ENCODE results near the gene TCEANC2. TPM values are rescaled to one million over a fixed set of nuclear protein-coding genes. Genes with fewer than 3 reads are reported as not detected.
"Not testable (repeated sequence)": the region's sequence is repeated elsewhere in the genome, so short reads cannot be mapped to it uniquely, and the experiment has no call there.

The TCEANC2 gene
- total RNA-seq, 4 donors from 2014 or later = 1.5 to 7.3 (median 3.2) TPM

DNA sequence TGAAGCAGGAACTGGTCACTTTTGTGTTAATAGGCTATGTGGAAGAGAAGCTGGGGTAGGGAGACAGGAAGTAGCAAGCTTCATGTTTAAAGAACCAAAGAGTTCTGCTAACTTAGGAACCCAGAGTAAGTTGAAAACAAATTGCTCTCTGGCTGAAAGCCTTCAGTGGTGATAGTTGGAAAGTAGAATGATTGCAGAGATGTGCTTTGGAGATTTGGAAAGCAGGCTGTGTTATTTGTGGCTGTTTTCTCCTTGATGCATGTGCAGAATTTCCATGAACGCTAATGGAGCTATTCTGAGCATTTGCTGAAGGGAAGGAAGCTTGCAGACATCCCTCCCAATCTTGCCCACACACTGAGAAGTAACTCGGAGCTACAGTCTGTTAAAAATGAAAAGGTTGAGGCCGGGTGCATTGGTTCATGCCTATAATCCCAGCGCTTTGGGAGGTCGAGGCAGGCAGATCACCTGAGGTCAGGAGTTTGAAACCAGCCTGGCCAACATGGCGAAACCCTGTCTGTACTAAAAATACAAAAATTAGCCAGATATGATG is 45.7 kb downstream of the TCEANC2 start:
- Histone ChIP-seq H3K27me3 (no peaks in the 10 kb centered on the region), H3K36me3 (no peaks in the 10 kb centered on the region), H3K9me3 (no peaks in the 10 kb centered on the region), H3K27ac (no peak overlapping the region), H3K4me1 (no peaks in the 10 kb centered on the region), H3K4me3 (no peak overlapping the region)
- TF ChIP-seq, protein P1, sequence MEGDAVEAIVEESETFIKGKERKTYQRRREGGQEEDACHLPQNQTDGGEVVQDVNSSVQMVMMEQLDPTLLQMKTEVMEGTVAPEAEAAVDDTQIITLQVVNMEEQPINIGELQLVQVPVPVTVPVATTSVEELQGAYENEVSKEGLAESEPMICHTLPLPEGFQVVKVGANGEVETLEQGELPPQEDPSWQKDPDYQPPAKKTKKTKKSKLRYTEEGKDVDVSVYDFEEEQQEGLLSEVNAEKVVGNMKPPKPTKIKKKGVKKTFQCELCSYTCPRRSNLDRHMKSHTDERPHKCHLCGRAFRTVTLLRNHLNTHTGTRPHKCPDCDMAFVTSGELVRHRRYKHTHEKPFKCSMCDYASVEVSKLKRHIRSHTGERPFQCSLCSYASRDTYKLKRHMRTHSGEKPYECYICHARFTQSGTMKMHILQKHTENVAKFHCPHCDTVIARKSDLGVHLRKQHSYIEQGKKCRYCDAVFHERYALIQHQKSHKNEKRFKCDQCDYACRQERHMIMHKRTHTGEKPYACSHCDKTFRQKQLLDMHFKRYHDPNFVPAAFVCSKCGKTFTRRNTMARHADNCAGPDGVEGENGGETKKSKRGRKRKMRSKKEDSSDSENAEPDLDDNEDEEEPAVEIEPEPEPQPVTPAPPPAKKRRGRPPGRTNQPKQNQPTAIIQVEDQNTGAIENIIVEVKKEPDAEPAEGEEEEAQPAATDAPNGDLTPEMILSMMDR (IDR thresholded peaks at IDR 0.05) = no peak
- no peak for TF ChIP-seq POLR2A (IDR thresholded peaks at IDR 0.05)
- no peak for DNase-seq
- intact Hi-C loops (cut with DNase I; ENCODE audit: low total_unique reads) = no loop called here

- Histone ChIP-seq H3K9me3 (no peaks in the 10 kb centered on the region), H3K27ac (no peak overlapping the region), H3K27me3 (no peaks in the 10 kb centered on the region), H3K4me1 (no peaks in the 10 kb centered on the region), H3K4me3 (no peak overlapping the region), H3K36me3 (no peaks in the 10 kb centered on the region)
- no peak for TF ChIP-seq POLR2A (IDR thresholded peaks at IDR 0.05)
- TF ChIP-seq, protein P1 (IDR thresholded peaks at IDR 0.05) = no peak
- no peak for DNase-seq
- intact Hi-C loops (cut with DNase I; ENCODE audit: low total_unique reads) = no loop called here
Observed at GRCh38 chr1:54100500-54100899, 47.1 kb downstream of the TCEANC2 start.

DNA sequence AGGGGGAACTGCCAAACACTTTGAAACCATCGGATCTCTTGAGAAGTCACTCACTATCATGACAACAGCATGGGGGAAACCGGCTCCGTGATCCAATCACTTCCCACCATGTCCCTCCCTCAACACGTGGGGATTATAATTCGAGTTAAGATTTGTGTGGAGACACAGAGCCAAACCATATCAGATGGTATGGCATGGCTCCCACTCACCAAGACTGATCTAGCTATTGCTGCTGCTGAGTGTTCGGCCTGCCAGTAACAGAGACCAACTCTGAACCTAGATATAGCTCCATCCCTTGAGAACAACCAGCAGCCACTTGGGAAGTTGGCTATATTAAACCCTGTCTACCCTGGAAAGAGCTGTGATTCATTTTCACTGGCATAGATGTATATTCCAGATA is 50.0 kb downstream of the TCEANC2 start:
- Histone ChIP-seq H3K27ac (no peak overlapping the region), H3K36me3 (no peaks in the 10 kb centered on the region), H3K27me3 (no peaks in the 10 kb centered on the region), H3K4me3 (no peak overlapping the region), H3K4me1 (no peaks in the 10 kb centered on the region), H3K9me3 (no peaks in the 10 kb centered on the region)
- DNase-seq = no peak
- TF ChIP-seq, protein P1 (IDR thresholded peaks at IDR 0.05) = no peak
- TF ChIP-seq POLR2A (IDR thresholded peaks at IDR 0.05) = no peak
- intact Hi-C loops (cut with DNase I; ENCODE audit: low total_unique reads) = no loop called here

- DNase-seq; H3K27ac ChIP-seq; H3K4me3 ChIP-seq; H3K27me3 ChIP-seq; H3K36me3 ChIP-seq; H3K4me1 ChIP-seq; H3K9me3 ChIP-seq; intact Hi-C loops (cut with DNase I; ENCODE audit: low total_unique reads): not testable (repeated sequence)
Observed at GRCh38 chr1:54104613-54105012, 51.2 kb downstream of the TCEANC2 start.

GRCh38 chr1:54105080-54105479 is 51.7 kb downstream of the TCEANC2 start:
- no peak for TF ChIP-seq POLR2A (IDR thresholded peaks at IDR 0.05)
- TF ChIP-seq, protein P1 (IDR thresholded peaks at IDR 0.05) = no peak
- no peaks in the 10 kb centered on the region for H3K4me1 ChIP-seq
- intact Hi-C loops (cut with DNase I; ENCODE audit: low total_unique reads) = no loop called here
- H3K27me3 ChIP-seq = no peaks in the 10 kb centered on the region
- H3K27ac ChIP-seq = no peak overlapping the region
- no peaks in the 10 kb centered on the region for H3K36me3 ChIP-seq
- H3K4me3 ChIP-seq = no peak overlapping the region
- no peak for DNase-seq
- H3K9me3 ChIP-seq = no peaks in the 10 kb centered on the region

- H3K4me3 ChIP-seq = no peak overlapping the region
- intact Hi-C loops (cut with DNase I; ENCODE audit: low total_unique reads) = no loop called here
- H3K27ac ChIP-seq = no peak overlapping the region
- H3K9me3 ChIP-seq = no peaks in the 10 kb centered on the region
- H3K36me3 ChIP-seq = no peaks in the 10 kb centered on the region
- H3K4me1 ChIP-seq = no peaks in the 10 kb centered on the region
- TF ChIP-seq POLR2A (IDR thresholded peaks at IDR 0.05) = no peak
- TF ChIP-seq, protein P1 (IDR thresholded peaks at IDR 0.05) = no peak
- no peak for DNase-seq
- no peaks in the 10 kb centered on the region for H3K27me3 ChIP-seq
Observed at GRCh38 chr1:54105736-54106269, 52.4 kb downstream of the TCEANC2 start.

All from uterus (tissue), 4 donors.